PC-3 (cell line): ENCODE data around the gene SYCP3.

ENCODE experiments used
- CTCF ChIP-seq: fragments of 300-600 bp; sonication (generic); conservative IDR thresholded peaks from 2 replicates; pipeline ENCODE4 v1.5.1; 2017; ENCODE audit warnings: antibody characterized with exemption, low read depth, mild to moderate bottlenecking, low read length
- EZH2 ChIP-seq: fragments of 300-600 bp; sonication (generic); IDR thresholded peaks from one replicate; pipeline ENCODE4 v1.6.1; 2017; ENCODE audit warnings: antibody characterized with exemption, mild to moderate bottlenecking, low read length; ENCODE audit not compliant: unreplicated experiment
- EZH2phosphoT487 ChIP-seq: fragments of 300-600 bp; sonication (generic); IDR thresholded peaks from 2 replicates; pipeline ENCODE4 v1.6.1; 2018; ENCODE audit warnings: mild to moderate bottlenecking, antibody characterized with exemption, low read length, borderline replicate concordance

GRCh38 chr12:101722392-101722791, 16.9 kb downstream of the SYCP3 start:
- TF ChIP-seq CTCF: no peak
- no peak for TF ChIP-seq EZH2
- TF ChIP-seq EZH2phosphoT487: no peak
